ENCODE results near the gene MPDU1. TPM values are rescaled to one million over a fixed set of nuclear protein-coding genes. Genes with fewer than 3 reads are reported as not detected.

MPDU1 gene
- total and polyA plus RNA-seq, 4 donors = 55.3 to 136 (median 91.2) TPM

- TF ChIP-seq CTCF (IDR thresholded peaks at IDR 0.05; ENCODE audit: low read depth, low read length, missing input control) (peak; percentile 46), FOXA2 (IDR thresholded peaks at IDR 0.05) (no peak), ZBTB33 (IDR thresholded peaks at IDR 0.05) (no peak), GABPA (IDR thresholded peaks at IDR 0.05 in 1 of 2, conservative IDR thresholded peaks at IDR 0.05 in 1 of 2) (no peak), RAD21 (IDR thresholded peaks at IDR 0.05) (peak; percentile 70 to 73), EGR1 (IDR thresholded peaks at IDR 0.05; ENCODE audit: low read depth in 2 of 2) (no peak), MAX (IDR thresholded peaks at IDR 0.05) (no peak)
- H3K9ac ChIP-seq (ENCODE audit: low read depth in 1 of 2, low read length in 2 of 2) = no peak overlapping the region
- DNase-seq (ENCODE audit: low spot score) = peak; percentile 50
- peaks cover 15 to 42% (median 35%) of the 10 kb centered on the region in 4 donors for H3K4me1 ChIP-seq (ENCODE audit: control insufficient read depth in 4 of 4, insufficient read depth in 4 of 4, low read length in 3 of 4)
- no peaks in the 10 kb centered on the region for H3K27me3 ChIP-seq (ENCODE audit: control insufficient read depth in 4 of 4, insufficient read depth in 4 of 4, low read length in 3 of 4)
- WGBS = 41% methylated on average over 6 of the region's 6 CpGs
- H3K9me3 ChIP-seq (ENCODE audit: control insufficient read depth in 4 of 4, low read length in 3 of 4) = no peaks in the 10 kb centered on the region
- no peak overlapping the region for H3K4me3 ChIP-seq (ENCODE audit: low read depth in 1 of 3, low read length in 3 of 3)
- no peaks in the 10 kb centered on the region for H3K36me3 ChIP-seq (ENCODE audit: control insufficient read depth in 4 of 4, insufficient read depth in 3 of 4, low read depth in 1 of 4, low read length in 3 of 4)
- peak overlapping the region; percentile 57 to 85 for H3K27ac ChIP-seq (ENCODE audit: low read depth in 1 of 2, low read length in 2 of 2)
Observed at GRCh38 chr17:7632492-7632894, 48.8 kb downstream of the MPDU1 start.

- peak overlapping the region; percentile 1 to 57 for H3K27ac ChIP-seq (ENCODE audit: low read depth in 1 of 2, low read length in 2 of 2)
- TF ChIP-seq MAX (IDR thresholded peaks at IDR 0.05) (no peak), SP1 (IDR thresholded peaks at IDR 0.05) (peak; percentile 57), CTCF (IDR thresholded peaks at IDR 0.05; ENCODE audit: low read depth, low read length, missing input control) (peak; percentile 29), REST (IDR thresholded peaks at IDR 0.05) (no peak), NR2F2 (IDR thresholded peaks at IDR 0.05) (peak; percentile 34), FOXA1 (IDR thresholded peaks at IDR 0.05) (no peak), EGR1 (IDR thresholded peaks at IDR 0.05; ENCODE audit: low read depth in 2 of 2) (no peak), RXRA (IDR thresholded peaks at IDR 0.05) (peak; percentile 56 to 68), HNF4A (conservative IDR thresholded peaks at IDR 0.05) (peak; percentile 81), ATF3 (IDR thresholded peaks at IDR 0.05) (no peak), TAF1 (conservative IDR thresholded peaks at IDR 0.05) (no peak), RAD21 (IDR thresholded peaks at IDR 0.05) (peak in 1 of 2 donors; percentile 56), FOXA2 (IDR thresholded peaks at IDR 0.05) (no peak), HNF4G (IDR thresholded peaks at IDR 0.05) (peak; percentile 42), JUND (IDR thresholded peaks at IDR 0.05) (no peak), ZBTB33 (IDR thresholded peaks at IDR 0.05) (no peak), YY1 (IDR thresholded peaks at IDR 0.05) (peak; percentile 25), GABPA (IDR thresholded peaks at IDR 0.05 in 1 of 2, conservative IDR thresholded peaks at IDR 0.05 in 1 of 2) (no peak)
- H3K4me3 ChIP-seq (ENCODE audit: low read depth in 1 of 3, low read length in 3 of 3) = no peak overlapping the region
- H3K9ac ChIP-seq (ENCODE audit: low read depth in 1 of 2, low read length in 2 of 2) = no peak overlapping the region
- no peak for DNase-seq (ENCODE audit: low spot score)
- H3K36me3 ChIP-seq (ENCODE audit: control insufficient read depth in 4 of 4, insufficient read depth in 3 of 4, low read depth in 1 of 4, low read length in 3 of 4) = no peaks in the 10 kb centered on the region
- H3K4me1 ChIP-seq (ENCODE audit: control insufficient read depth in 4 of 4, insufficient read depth in 4 of 4, low read length in 3 of 4) = peaks cover 15 to 42% (median 35%) of the 10 kb centered on the region in 4 donors
- H3K27me3 ChIP-seq (ENCODE audit: control insufficient read depth in 4 of 4, insufficient read depth in 4 of 4, low read length in 3 of 4) = no peaks in the 10 kb centered on the region
- no peaks in the 10 kb centered on the region for H3K9me3 ChIP-seq (ENCODE audit: control insufficient read depth in 4 of 4, low read length in 3 of 4)
- 43% methylated on average over 2 of the region's 2 CpGs for WGBS
Observed at GRCh38 chr17:7633093-7633492, 49.4 kb downstream of the MPDU1 start.
